Bronchial smooth muscle cell (primary cell): ENCODE data around the gene FGF7. TPM values are rescaled to one million over a fixed set of nuclear protein-coding genes. Genes with fewer than 3 reads are reported as not detected.

Source experiments
- total RNA-seq: library from RNA; depleted of rRNA; stranded (reverse); fragments of >200 nt; gene quantifications from 2 replicates; pipeline ENCODE4 v1.2.1, GENCODE V29; 2014

The FGF7 gene
- total RNA-seq = 393 and 762 TPM in 2 replicates

GRCh38 chr15:49423021-49423420 is at the start of gene FGF7:
Gene FGF7, plus strand, starts transcription at chr15:49423242. Its CDS starts 1,056 bp downstream, at chr15:49424298.

Other genes starting within 250 kb of the FGF7 start
- gene FAM227B, start 197.6 kb downstream of the FGF7 start, total RNA-seq = 3.8 and 5.8 TPM in 2 replicates
- 31.9 and 41.8 TPM in 2 replicates for gene DTWD1, start 197.8 kb downstream of the FGF7 start, total RNA-seq